GM12878 (cell line): ENCODE results near the gene DHX16. TPM values are rescaled to one million over a fixed set of nuclear protein-coding genes. Genes with fewer than 3 reads are reported as not detected.

Experiments
- ATF2 ChIP-seq: IDR thresholded peaks from 2 replicates; pipeline ENCODE4 v1.6.1; 2012; ENCODE audit warnings: low read length, inconsistent platforms
- ATF3 ChIP-seq: IDR thresholded peaks from 2 replicates; pipeline ENCODE4 v1.6.1; 2011; ENCODE audit warnings: low read depth, mild to moderate bottlenecking, low read length, moderate library complexity, borderline replicate concordance; ENCODE audit errors: extremely low read depth
- BCL3 ChIP-seq: IDR thresholded peaks from 2 replicates; pipeline ENCODE4 v1.6.1; 2011; ENCODE audit warnings: borderline replicate concordance, low read depth, mild to moderate bottlenecking, moderate library complexity, low read length; ENCODE audit not compliant: insufficient read depth, poor library complexity, severe bottlenecking
- CBFB ChIP-seq: IDR thresholded peaks from 2 replicates; pipeline ENCODE4 v1.6.1; 2016; ENCODE audit warnings: antibody characterized with exemption, low read depth
- CHD4 ChIP-seq: fragments of 200-600 bp; sonication (generic); IDR thresholded peaks from 2 replicates; pipeline ENCODE4 v1.6.1; 2016; ENCODE audit warnings: mild to moderate bottlenecking
- ELK1 ChIP-seq: IDR thresholded peaks from 2 replicates; pipeline ENCODE4 v1.6.1; 2012; ENCODE audit warnings: low read depth, low read length, improper control_type of control experiment
- FOXM1 ChIP-seq: IDR thresholded peaks from 2 replicates; pipeline ENCODE4 v1.6.1; 2012; ENCODE audit warnings: low read depth, mild to moderate bottlenecking, inconsistent platforms, low read length, moderate library complexity
- HCFC1 ChIP-seq: fragments of 150-350 bp; IDR thresholded peaks from 2 replicates; pipeline ENCODE4 v1.6.1; 2014; ENCODE audit warnings: low read length
- HDAC6 ChIP-seq: fragments of 200-600 bp; sonication (generic); IDR thresholded peaks from one replicate; pipeline ENCODE4 v1.8.0; 2017; ENCODE audit warnings: antibody characterized with exemption; ENCODE audit not compliant: unreplicated experiment
- LARP7 ChIP-seq: fragments of 450-650 bp; IDR thresholded peaks from 2 replicates; pipeline ENCODE4 v1.6.1; 2017; ENCODE audit warnings: mild to moderate bottlenecking
- MTA2 ChIP-seq: fragments of 450-650 bp; IDR thresholded peaks from 2 replicates; pipeline ENCODE4 v1.6.1; 2016; ENCODE audit warnings: low read depth, mild to moderate bottlenecking, moderate library complexity
- MTA3 ChIP-seq: IDR thresholded peaks from 2 replicates; pipeline ENCODE4 v1.6.1; 2012; ENCODE audit warnings: low read length, inconsistent platforms, borderline replicate concordance
- NFYA ChIP-seq: IDR thresholded peaks from 2 replicates; pipeline ENCODE4 v1.6.1; 2011; ENCODE audit warnings: low read depth, mild to moderate bottlenecking, low read length, improper control_type of control experiment, borderline replicate concordance
- NFYB ChIP-seq: IDR thresholded peaks from 2 replicates; pipeline ENCODE4 v1.6.1; 2011; ENCODE audit warnings: low read depth, mild to moderate bottlenecking, low read length, improper control_type of control experiment, moderate library complexity; ENCODE audit not compliant: insufficient read depth
- NRF1 ChIP-seq: conservative IDR thresholded peaks from 2 replicates; pipeline ENCODE4 v1.6.1; 2011; ENCODE audit warnings: mild to moderate bottlenecking, low read depth, low read length, improper control_type of control experiment
- POLR2AphosphoS2 ChIP-seq: IDR thresholded peaks from 2 replicates; pipeline ENCODE4 v1.6.1; 2011; ENCODE audit warnings: low read depth, mild to moderate bottlenecking, low read length, improper control_type of control experiment, moderate library complexity
- RELA ChIP-seq: fragments of 450-650 bp; IDR thresholded peaks from 2 replicates; pipeline ENCODE4 v1.8.0; 2014; ENCODE audit warnings: borderline replicate concordance; ENCODE audit not compliant: partially characterized antibody
- SIX5 ChIP-seq: IDR thresholded peaks from 2 replicates; pipeline ENCODE4 v1.6.1; 2011; ENCODE audit warnings: mild to moderate bottlenecking, low read depth, low read length, moderate library complexity; ENCODE audit not compliant: severe bottlenecking
- SMC3 ChIP-seq: IDR thresholded peaks from 2 replicates; pipeline ENCODE4 v1.6.1; 2011; ENCODE audit warnings: low read length, improper control_type of control experiment, borderline replicate concordance
- SP1 ChIP-seq: IDR thresholded peaks from one replicate; pipeline ENCODE4 v1.6.1; 2011; ENCODE audit warnings: low read depth, low read length
- SREBF2 ChIP-seq: IDR thresholded peaks from 2 replicates; pipeline ENCODE4 v1.6.1; 2012; ENCODE audit warnings: mild to moderate bottlenecking, low read length
- SUZ12 ChIP-seq: fragments of 200-600 bp; sonication (generic); IDR thresholded peaks from one replicate; pipeline ENCODE4 v1.6.1; 2018; ENCODE audit warnings: antibody characterized with exemption, mild to moderate bottlenecking; ENCODE audit not compliant: unreplicated experiment
- TARDBP ChIP-seq: IDR thresholded peaks from 2 replicates; pipeline ENCODE4 v1.6.1; 2016; ENCODE audit warnings: borderline replicate concordance
- USF1 ChIP-seq: IDR thresholded peaks from 2 replicates; pipeline ENCODE4 v1.6.1; 2011; ENCODE audit warnings: borderline replicate concordance, low read depth, mild to moderate bottlenecking, moderate library complexity, mixed read lengths, low read length; ENCODE audit not compliant: insufficient read depth; ENCODE audit errors: extremely low read length
- YY1 ChIP-seq: IDR thresholded peaks from 2 replicates; pipeline ENCODE4 v1.6.1; 2011; ENCODE audit warnings: low read depth, mild to moderate bottlenecking, low read length
- ZNF384 ChIP-seq: IDR thresholded peaks from 2 replicates; pipeline ENCODE4 v1.6.1; 2012; ENCODE audit warnings: low read depth, mild to moderate bottlenecking, low read length, improper control_type of control experiment, borderline replicate concordance
- polyA plus RNA-seq, 11 experiments: library from polyadenylated mRNA; depleted of rRNA in 4 of 11; unstranded in 6 of 11; stranded (reverse) in 5 of 11; fragments of >200 nt; fragmentation: Nextera tagmentation in 4 of 11; fragmentation: Illumina TruSeq in 1 of 11; extraction: Ambion mirVana in 4 of 11; extraction: Trizol in 1 of 11; gene quantifications; 1 replicate in 1 of 11; 2 replicates in 10 of 11; pipeline versions ENCODE4 v1.2.1 to v1.2.3, GENCODE V29; 2011 to 2016; ENCODE audit warnings: inconsistent platforms in 2 of 11, missing spikeins in 2 of 11, low read depth in 1 of 11
- total RNA-seq, 4 experiments: library from RNA; depleted of rRNA in 3 of 4; stranded (reverse); fragments of >200 nt in 3 of 4; fragmentation: Illumina TruSeq in 1 of 4; extraction: Trizol in 1 of 4; gene quantifications; 2 replicates each; pipeline versions ENCODE4 v1.2.1 to v1.2.3, GENCODE V29; 2013 to 2021

The DHX16 gene
- total and polyA plus RNA-seq, 10 of the 15 experiments (the other 5 are each of a cell fraction or from before 2014, with no cell fraction given): 10.1 to 41.4 (median 38.3) TPM

GRCh38 chr6:30721198-30722024, 48.6 kb upstream of the DHX16 start (continued):
- TF ChIP-seq CHD4 (no peak), TARDBP (no peak), HCFC1 (no peak; the same call in 1 of the 2 replicates), ATF2 (no peak), YY1 (peak; percentile 43; the same call in 1 of the 2 replicates), MTA3 (no peak), ZNF384 (peak; percentile 78), POLR2AphosphoS2 (peak; percentile 58; the same call in 1 of the 2 replicates), USF1 (peak; percentile 98), SMC3 (0 out of 2 replicates have a peak, but pooled peaks have one; percentile 4), NFYA (no peak), MTA2 (no peak), RELA (peak; percentile 45), LARP7 (peak; percentile 87), FOXM1 (no peak), SIX5 (no peak), SP1 (peak; percentile 62), NFYB (no peak), CBFB (no peak), NRF1 (peak; percentile 71), SREBF2 (no peak), ATF3 (peak; percentile 96), SUZ12 (no peak), HDAC6 (no peak), BCL3 (peak; percentile 58), ELK1 (no peak)
